ENCODE measurements around the gene ANO10.

Gene ANO10

DNA sequence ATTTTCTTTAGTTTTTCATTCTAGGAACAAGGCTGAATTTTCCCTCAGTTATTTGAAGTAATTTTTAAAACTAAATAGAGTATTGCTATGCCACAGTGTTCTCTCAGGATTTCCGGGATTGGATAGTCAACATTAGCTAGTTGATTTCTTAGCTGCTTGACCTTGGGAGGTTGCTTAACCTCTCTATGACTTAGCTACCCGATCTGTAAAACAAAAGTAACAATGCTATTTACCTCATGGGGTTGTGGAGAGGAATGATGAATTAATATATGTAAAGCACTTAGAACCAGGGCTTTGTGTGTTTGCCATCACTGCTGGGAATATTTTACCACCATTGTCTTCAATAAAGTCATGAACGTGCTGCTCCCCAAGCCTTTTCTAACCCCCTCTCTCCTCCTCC lies 278.0 kb downstream of the ANO10 start:
- DNase-seq = no peak

DNA sequence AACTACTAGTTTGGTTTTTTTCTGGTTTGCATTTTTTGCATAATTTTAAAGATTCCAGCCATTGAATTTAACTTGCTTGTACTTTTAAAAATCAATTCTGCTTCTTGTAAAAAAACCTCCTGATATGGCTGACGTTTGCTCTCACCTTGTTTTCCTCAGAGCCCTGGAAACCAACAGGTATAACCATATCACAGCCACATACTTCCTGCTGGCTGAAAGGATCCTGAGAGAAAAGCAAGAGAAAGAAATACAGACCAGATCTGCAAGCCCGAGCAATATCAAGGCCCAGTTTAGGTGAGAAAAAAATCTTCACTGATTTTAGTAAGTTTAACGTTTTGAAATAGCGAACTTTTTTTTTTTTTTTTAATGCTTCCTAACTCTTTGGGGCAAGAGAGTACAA lies 278.6 kb downstream of the ANO10 start:
- DNase-seq = no peak

DNA sequence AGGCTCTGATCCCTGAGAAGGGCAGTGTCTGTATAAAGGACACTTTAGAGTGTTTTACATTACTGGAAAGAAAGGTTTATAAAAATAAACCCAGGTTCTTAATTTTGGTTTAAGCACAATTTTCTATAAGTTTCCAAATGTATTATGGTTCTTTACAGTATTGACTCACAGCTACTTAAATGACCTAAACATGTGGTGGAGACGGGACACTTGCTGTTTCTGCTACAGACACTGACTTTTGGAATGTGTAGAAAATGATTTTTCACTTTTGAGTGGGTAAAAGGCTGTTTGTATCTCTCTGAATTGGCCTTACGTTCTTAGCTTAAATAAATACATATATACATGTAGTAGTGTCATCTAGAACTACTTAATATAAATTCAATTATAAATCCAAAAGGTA lies 280.0 kb downstream of the ANO10 start:
- DNase-seq = no peak

DNA sequence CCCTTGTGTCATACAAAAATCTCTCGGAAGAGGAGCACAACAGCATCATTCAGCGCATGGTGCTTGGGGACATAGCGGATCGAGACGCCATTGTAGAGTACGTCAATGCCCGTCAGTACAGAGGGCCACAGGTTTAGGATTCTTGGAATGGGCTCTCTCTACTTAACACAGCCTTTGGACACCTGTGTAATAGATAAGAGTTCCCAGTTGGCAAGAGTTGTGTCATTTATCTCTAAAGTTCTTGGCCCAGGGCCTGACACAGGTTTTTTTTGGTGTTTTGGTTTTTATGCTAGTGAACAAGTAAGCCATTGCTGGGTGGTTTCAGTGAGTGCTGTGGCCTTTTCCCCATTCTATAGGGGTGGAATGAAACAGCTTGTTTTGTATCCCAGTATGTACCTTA lies 281.4 kb downstream of the ANO10 start:
- no peak for DNase-seq

DNA sequence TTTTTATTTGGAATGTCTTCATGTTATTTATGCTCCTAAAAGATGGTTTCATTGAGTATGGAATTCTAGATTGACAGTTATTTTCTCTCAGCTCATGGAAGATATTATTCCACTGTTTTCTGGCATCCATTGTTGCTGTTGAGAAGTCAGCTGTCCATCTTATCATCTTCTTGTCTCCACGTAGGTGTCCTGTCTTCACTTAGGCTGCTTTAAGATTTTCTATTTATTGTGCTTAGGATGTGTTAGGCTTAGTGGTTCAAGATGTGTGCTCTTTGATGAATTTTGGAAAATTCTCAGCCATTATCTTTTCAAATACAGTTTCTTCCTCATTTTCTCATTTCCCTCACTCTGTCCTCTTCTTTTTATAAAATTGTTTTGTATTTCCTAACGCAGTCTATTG lies 283.5 kb downstream of the ANO10 start:
- no peak for DNase-seq

DNA sequence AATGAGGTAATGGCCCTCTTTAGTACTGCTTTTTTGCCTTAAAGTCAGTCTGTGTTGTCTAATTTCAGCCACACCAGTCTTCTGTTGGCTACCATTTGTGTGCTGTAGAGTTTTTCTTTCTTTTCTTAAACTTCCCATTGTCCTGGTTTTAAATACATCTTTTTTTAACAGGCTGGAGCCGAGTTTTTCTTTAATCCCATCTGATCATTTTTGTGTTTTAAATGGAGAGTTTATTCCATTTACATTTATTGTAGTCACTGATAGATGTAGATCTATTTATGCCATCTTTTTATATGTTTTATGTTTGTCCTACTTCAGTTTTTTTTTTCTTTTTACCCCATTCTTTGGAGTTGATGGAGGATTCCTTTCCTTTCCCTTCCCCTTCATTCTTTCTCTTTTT lies 286.0 kb downstream of the ANO10 start:
- no peak for DNase-seq

DNA sequence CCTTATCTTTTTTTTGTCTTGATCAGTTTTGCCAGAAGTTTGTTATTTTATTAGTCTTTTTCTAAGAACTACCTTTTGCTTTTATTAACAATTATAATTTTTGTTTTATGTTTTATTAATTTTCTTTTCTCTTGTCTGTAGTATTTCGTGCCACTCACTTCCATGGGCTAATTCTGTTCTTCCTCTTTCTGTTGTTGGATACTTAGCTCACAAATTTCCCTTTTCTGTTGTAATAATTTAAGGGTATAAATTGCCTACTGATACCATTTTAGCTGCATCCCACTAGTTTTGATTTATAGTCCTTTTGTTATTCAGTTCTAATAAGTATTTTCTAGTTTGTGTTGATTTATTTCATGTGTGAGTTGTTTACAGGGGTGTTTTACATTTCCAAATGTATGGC lies 286.8 kb downstream of the ANO10 start:
- DNase-seq = no peak

DNA sequence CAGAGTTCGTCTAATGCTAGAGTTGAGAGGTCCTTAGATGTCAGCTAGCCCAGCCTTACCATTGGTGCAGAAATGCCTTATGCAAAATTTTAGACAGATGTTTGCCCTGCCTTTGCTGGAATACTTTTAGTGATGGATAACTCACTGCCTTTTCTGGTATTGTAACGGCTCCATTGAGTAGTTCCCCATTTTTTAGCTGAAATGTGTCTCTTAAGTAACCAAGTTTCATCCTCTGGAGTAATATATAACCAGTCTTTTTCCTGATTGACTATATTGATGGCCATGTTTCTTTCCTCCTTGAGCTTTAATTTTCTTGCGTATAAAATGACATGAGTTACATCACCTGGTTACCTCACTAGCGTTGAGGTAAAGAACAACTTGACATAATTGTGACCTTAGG lies 290.4 kb downstream of the ANO10 start:
- DNase-seq = no peak

DNA sequence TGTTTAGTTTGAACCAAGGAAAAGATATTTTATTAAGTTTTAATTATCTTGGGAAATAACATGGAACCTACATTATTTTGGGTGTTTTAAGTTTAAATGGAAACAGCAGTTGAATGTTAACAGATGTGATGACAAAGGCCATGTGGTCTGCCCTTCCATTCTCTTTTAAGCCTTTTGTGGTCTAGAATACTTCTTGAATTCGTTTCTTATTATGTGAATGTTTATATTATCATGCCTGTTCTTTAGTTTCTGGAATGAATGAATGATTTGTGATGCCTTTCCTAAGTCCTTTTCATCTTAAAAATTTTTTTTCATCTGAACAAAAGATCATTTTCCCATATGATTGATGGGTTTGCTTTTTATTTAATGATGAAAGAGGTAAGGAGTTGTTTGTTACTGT lies 290.8 kb downstream of the ANO10 start:
- DNase-seq = no peak

DNA sequence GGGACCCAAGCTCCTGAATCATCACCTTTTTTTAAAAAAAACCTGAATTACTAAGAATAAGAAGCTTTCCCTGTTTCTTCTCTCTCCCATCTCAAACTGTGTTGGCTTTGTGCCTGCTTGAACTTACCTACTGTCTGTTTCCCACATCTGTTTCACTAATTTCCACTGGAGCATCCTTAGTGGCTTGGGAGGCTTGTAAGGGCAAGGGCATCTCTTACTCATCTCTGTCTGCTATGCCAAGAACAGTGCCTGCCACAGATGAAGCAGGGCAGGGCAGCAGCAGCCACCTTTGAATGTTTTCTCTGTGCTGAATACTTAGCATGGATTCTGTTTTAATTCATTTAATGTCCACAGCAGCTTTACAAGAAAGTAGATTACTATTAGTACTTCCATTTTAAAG lies 293.2 kb downstream of the ANO10 start:
- no peak for DNase-seq

DNA sequence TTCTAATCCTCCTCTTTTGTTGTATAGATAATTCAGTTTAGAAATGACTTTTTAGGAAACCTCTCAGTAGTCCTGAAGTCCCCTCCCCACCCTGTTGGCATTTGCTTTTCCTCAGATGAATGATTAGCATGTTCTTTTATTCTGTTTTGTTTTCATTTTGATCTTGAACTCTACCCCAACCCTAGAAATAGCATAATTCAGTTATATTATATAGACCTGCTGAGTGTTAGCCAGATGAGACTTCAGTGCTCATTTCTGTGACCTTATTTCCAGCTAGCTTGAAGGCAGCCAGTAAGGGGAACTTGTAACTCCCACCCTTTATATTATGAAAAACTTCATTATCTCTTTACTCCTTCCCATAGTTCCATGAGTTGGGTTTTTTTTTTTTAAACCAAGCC lies 294.2 kb downstream of the ANO10 start:
- DNase-seq = no peak

DNA sequence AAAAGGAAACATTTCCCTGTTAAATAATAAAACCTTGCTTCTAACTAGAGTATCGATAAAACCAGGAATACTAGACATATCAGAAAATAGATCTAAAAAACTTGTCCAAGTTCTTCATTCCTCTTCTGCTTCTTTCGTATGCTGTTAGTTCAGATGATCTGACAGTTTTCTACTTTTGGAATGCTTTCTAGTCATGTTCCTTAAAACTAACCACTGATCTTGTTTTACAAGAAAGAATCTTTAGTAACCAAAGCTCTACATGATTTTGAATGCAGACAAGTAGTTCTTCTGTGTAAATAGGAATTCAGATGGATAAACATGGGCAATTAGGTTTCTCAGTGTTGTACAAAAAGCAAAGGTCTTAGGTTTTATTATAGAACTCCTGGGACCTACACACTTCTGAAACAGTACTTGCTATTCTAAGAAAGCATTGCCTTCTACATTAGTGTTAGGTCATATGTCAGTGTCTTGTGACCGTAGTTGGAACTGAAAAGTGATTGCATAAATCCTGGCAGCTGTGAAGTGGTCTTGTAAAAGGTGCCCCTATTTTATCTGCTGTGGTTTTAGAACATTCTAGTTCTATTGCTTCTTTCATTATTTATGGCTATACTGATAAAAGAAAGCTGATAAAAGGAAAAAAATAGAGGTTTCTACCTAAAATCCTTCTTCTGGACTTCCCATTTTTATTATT lies 294.8 kb downstream of the ANO10 start:
- DNase-seq = no peak

DNA sequence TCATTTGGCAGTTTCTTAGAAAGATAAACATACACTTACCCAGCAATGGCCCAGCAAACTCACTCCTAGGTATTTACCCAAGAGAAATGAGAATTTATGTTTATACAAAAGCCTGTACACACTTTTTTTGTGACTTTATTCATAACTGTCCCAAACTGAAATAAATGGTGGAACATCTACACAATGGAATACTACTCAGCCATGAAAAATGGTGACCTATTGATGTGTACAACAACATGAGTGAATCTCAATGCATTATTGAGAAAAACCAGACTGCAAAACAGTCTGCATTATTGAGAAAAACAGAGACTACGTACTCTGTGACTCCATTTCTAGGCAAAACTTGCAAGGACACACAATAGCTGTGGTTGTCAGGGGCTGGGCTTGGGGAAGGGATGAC lies 298.3 kb downstream of the ANO10 start:
- DNase-seq = no peak

DNA sequence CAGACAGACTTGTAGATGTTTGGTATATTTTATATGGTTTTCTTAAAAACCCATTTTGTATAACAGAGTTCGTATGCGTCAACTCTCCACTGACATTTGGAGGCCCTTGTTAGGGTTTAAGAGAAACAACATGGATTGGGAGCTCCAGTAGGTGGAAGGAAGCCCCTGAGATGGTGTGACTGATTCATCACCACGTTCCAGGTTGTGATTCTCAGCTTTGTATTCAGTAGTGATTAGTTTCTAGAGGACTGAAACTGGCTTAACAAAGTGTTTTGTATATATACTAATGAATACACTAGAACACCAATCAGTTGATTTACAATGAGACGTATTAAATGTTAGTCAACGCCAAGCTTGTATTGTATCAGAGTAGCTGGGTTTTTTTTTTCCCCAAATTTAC lies 301.5 kb downstream of the ANO10 start:
- no peak for DNase-seq

DNA sequence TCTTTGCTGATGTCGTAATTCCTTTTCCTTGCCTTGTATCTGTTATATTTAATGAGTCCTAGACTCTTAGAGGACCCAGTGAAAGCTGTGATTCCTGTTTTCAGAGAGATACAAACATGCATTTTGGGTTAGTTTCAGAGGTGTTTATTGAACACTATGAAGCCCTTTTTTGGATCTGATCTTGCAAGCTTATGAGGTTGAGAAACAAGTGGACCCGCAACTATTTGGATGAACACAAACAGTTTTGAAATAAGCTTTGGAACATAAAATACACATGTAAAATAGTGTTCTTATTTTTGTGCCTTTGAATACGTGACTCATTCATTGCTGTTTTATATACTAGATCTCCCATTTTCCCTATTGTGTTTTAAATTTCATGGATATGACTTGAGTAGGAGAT lies 302.0 kb downstream of the ANO10 start:
- no peak for DNase-seq

DNA sequence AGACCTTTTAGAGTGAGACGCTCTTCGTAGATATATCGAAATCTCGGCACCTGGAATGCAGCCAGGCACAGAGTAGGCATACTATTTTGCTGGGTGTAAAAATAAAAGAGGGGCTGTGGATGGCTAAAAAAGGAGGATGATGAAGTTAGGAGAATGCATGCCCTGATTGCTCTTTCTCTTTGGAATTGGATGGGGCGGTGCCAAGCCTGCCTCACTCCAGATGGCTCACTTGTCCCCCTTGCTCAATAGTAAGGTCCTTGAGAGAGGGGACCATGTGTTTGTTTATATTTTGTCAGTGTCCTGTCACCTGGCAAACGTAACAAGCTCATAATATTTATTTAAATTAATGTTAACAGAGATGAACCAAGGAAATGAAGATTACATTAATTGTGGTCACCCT lies 302.4 kb downstream of the ANO10 start:
- no peak for DNase-seq

DNA sequence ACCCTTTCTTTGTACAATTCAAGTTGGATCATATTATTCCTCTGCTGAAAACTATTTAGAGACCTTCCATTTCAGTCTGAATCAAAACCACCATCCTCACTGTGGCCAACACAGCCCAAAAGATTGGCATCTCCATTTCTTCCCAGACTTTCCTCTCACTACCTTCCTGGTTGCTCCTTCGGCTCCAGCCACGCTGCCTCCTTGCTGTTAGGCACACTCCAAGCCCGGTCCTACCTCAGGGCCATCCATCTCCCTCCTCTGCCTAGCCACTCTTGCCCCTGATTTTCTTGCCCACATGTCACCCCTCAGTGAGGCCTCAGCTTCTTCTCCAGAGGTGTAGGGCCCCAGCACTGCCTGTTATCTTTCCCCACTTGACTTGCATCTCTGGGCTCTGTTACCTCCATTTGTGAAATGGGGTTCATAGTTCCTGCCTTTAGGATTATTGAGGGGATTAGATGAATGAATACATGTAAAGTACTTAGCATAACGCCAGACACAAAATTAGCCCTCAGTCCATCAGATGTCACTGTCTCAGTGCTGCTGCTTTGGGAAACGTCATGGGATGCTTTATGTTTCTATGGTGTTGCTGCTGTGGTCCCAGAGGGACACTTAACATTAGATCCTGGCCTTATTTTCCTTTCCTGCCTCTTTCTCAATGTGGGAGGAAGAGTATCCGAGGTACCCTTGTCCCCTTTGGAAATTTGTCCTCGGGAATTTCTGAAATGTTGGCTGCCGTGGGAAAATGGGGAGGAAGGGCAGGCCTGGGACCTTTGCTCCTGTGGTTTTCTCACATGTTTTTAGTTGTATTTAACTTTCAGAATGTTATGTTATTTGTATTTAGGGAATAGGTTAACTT lies 304.1 kb downstream of the ANO10 start:
- no peak for DNase-seq

DNA sequence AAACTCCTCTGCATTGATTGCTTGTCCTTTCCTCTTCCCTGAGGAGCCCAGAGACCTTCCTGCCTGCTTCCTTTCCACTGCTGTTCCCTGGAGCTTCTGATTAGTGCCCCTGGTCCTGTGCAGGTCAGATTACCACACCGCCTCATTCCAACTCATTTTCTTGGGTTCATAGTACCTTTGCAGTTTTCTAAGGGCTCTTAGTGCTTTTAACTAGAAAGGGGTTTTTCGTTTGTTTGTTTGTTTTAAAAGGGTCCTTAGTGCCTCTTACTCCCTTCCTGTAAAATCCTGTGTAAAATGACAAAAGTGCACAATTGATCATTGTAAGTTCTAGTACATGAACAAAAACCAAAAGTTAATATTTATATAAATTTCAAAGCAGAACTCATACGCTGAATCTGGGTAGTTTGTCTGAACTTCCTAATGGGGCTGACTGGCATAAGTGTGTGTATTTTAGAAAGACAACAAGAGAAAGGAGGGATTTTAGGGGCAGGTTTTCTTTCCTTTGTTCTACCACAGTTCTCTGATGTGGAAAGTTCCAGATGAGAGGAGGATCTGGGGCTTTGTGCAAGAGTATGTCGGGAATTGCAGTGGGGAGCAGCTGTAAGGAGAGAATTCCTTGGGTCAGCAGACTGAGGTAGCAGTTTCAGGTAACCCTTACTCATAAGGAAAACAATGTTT lies 304.9 kb downstream of the ANO10 start:
- no peak for DNase-seq
